Dermis microvascular lymphatic vessel endothelial cell (primary cell): Measurements from ENCODE around the gene TP53RK. TPM values are rescaled to one million over a fixed set of nuclear protein-coding genes. Genes with fewer than 3 reads are reported as not detected.

Source experiments
- DNase-seq, 2 donors: peaks; one replicate each; pipeline versions ENCODE4 v3.0.0 to v3.0.0-alpha.2; 2010; ENCODE audit warnings: low read depth in 2 of 2
- total RNA-seq: library from RNA; depleted of rRNA; stranded (reverse); fragments of >200 nt; gene quantifications from 2 replicates; pipeline ENCODE4 v1.2.1, GENCODE V29; 2014

Gene TP53RK
- total RNA-seq, 1 donor from 2014 or later = 8.5 TPM

GRCh38 chr20:46665602-46666001, 23.6 kb downstream of the TP53RK start:
- no peak for DNase-seq

GRCh38 chr20:46663531-46663930, 25.7 kb downstream of the TP53RK start:
- no peak for DNase-seq

GRCh38 chr20:46661659-46662058, 27.6 kb downstream of the TP53RK start:
- no peak for DNase-seq

DNA sequence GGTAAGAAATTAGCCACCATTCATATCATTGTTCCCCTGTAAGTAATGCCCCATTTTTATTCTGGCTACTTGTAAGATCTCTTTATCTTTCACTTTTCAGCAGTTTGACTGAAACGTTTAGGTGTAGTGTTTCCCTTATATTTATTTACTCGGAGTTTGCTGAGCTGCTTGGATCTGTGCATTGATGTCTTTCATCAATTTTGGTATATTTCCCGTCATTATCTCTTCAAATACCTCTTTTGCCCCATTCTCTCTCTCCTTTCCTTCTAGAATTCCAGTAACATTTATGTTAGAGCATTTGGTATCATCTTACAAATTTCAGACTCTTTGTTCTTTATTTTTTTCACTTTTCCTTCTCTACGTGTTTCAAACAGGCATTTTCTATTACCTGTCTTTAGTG, 28.8 kb downstream of the TP53RK start:
- DNase-seq = no peak

DNA sequence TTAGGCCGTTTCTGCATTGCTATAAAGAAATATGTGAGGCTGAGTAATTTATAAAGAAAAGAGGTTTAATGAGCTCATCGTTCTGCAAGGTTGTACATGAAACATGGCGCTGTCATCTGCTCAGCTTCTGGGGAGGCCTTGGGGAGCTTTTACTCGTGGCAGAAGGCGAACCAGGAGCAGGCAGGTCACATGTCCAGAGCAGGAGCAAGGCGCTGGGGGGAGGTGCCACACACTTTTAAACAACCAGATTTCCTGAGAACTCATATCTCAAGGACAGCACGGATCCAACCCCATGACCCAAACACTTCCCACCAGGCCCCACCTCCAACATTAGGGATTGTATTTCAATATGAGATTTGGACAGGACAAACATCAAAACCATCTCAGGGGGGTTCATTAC, 31.6 kb downstream of the TP53RK start:
- no peak for DNase-seq

- DNase-seq = no peak
Observed at GRCh38 chr20:46657137-46657536, 32.1 kb downstream of the TP53RK start.

GRCh38 chr20:46652699-46653098, 36.5 kb downstream of the TP53RK start:
- no peak for DNase-seq

DNA sequence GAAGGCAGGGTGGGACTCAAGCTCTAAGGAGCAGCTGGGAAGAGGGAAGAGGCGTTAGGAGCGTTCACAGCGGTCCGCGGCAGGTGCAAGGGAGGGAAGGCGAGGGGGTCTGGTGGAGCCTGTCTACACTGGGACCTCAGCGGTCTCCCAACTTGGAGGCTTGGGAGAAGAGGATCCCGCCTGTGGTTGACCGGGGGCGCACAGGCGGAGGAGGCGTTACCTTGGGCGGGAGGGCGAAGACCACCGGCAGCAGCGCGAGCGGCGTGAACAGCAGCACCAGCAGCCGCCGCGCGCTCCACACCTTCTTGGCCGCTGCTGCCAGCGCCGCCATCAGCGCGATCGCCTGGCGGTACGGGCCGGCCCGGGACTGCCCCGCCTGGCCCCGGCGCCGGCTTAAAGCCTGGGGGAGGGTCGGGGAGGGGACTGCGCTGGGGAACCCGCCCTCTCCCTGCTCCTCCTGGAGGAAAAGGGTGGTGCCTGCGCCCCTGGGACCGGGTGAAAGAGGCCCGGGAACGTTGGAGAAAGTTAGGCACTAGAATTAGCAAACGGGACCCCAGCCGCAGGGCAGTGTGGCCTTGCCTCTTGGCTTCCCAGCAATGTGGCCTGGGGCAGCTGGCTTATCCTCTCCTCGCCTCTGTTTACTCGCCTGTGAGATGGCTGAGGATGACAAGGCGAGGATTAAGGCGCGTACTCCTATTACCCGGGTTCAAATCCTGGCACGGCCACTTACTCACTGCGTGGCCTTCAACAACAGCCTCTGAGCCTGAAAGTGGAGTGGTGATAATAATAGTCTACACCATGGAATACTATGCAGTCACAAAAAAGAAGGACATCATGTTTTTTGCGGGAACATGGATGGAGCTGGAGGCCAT, 37.9 kb downstream of the TP53RK start, which contains the start of gene SLC13A3:
SLC13A3 (minus strand) TSS at position 369 of the 872 bp plus-strand sequence; CDS start at position 331, 38 bp downstream.
- DNase-seq = no peak

GRCh38 chr20:46650575-46651090, 38.6 kb downstream of the TP53RK start:
- no peak for DNase-seq

DNA sequence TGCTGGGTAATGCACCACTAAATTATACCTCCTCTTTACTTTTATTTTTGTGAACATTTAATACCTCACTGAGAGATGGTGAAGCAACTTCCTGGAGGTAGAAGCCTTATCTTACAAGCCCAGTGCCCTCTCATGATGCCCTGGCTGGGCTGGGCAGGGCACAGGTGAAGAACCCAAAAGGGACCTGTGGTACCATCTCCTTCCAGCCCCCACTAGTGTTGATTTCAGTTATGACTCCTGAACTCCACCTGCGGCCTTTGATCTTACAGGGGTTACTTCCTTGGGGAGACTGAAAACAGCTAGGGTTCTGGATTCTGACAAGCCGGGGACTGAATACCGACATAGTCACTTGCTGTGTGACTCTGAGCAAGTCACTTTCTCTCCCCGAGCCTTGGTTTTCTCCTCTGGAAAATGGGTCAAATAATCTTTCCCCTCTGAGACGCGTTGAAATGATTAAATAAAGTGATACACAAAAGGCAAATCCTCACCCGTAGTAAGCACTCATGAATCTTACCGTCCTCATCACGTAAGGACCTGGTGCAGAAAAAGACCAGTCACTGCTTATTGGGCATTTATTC, 39.2 kb downstream of the TP53RK start:
- DNase-seq = no peak

- DNase-seq = no peak
Observed at GRCh38 chr20:46649650-46649949, 39.6 kb downstream of the TP53RK start.

DNA sequence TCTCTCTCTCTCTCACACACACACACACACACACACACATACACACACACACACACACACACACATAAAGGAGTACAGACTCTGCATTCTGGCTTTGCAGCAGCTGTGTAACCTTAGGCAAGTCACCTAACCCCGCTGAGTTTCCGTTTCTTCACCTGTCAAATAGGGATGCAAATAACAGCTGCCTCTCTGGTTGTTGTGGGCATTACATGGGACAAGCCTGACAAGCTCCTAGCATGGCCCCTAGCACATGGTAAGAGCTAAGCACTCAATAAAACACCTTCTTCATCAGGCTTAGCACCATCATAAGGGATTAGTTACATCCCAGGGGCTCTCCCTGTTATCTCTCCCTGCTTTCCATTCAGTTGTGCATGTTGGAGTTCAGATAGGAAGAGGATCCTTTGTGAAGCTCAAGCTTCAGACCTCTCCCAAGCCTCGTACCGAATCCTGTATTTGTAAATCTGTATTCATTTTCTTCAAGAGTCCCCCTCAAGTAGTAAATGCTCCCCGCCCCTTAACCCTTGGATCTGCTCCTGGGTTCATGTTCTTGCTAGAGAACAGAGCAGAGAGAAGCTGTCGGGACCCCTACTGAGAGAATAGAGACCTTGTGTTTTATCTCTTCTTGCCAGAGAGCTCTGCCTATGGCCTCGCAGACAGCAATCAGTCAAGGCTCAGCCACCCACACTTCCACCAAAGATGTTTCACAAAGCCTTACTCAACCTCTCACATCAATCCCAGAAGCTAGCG, 40.2 kb downstream of the TP53RK start:
- no peak for DNase-seq

DNA sequence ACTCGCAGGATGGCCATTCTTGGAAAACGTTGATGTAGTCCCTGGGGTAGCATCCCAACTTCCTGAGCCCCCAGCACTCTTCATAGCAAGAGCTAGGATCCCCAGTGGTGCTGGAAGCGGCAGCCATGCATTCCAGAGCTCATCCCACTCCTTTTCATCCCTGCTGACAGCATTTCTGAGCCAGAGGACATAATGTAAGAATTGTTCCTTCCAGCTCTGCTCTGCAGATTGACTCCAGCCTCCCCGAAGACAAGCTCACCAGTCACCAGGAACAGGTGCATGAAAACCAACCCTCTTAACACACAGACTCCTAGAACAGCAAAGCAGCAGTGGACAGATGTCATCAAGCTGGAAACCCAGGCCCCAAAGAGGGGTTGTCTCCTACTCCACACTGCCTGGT, 41.8 kb downstream of the TP53RK start:
- DNase-seq = no peak

- DNase-seq = no peak
Observed at GRCh38 chr20:46646659-46647380, 42.4 kb downstream of the TP53RK start.

- DNase-seq = no peak
Observed at GRCh38 chr20:46646122-46646521, 43.1 kb downstream of the TP53RK start.

DNA sequence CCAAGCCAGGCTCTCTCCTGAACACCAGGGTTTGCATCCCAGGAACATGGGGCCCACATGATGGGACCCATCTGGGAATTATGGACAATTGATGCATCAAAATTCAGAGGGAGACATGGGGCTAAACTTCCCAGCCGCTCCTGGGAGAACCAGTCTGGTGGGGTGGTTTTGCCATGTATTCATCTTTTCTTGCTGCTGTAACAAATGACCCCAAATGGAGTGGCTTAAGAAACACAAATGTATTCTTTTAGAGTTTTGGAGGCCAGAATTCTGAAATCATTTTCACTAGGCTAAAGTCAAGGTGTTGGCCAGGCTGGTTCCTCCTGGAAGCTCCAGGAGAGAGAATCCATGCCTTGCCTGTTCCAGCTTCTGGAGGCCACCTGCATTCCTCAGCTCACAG, 44.5 kb downstream of the TP53RK start:
- no peak for DNase-seq

- DNase-seq = no peak
Observed at GRCh38 chr20:46644160-46644559, 45.1 kb downstream of the TP53RK start.

DNA sequence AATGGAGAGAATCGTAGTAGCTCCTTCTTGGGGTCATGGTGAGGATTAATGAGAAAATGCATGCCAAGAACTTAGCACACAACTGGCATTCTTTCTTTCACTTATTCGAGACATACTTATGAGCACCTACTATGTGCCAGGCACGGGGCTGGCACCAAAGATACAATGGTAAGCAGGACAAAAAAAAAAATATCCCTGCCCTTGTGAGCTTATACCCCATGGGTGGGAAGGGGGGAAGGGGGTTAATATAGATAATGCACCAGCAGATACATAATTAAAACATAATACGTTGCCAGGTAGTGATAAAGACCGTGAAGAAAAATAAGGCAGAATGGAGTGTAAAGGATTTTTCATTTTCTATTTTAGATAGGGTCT, 46.3 kb downstream of the TP53RK start:
- no peak for DNase-seq

GRCh38 chr20:46642265-46642968, 46.8 kb downstream of the TP53RK start:
- DNase-seq = no peak

DNA sequence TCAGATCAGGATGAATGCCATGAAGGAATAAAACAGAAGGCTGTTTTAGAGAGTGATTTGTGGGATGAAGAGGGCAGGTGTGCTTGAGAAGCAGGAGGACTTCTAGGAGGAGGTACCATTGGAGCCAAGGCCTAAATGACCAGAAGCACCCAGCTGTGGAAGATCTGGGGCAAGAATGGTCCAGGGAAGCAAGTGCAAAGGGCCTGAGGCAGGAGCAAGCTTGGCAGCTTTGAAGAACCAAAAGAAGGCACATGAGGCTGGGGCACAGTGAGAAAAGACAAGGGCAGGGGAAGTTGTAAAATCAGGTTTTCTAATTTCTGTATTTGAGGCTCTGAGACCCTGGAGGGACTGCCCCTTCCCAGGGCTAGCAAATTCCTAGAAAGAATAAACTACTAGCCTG, 47.8 kb downstream of the TP53RK start:
- DNase-seq = no peak
